Large intestine (tissue), 12 donors: ENCODE results near the gene PLEKHG4B. TPM values are rescaled to one million over a fixed set of nuclear protein-coding genes. Genes with fewer than 3 reads are reported as not detected.
"Not testable (repeated sequence)": the region's sequence is repeated elsewhere in the genome, so short reads cannot be mapped to it uniquely, and the experiment has no call there.

Source experiments
- DNase-seq, 2 donors: peaks; one replicate each; pipeline versions ENCODE4 v3.0.0 to v3.0.0-alpha.2; 2013
- H3K27ac ChIP-seq: one replicate; pipeline ENCODE4 v1.5.1; 2013; ENCODE audit warnings: low read length
- H3K27me3 ChIP-seq: 2 replicates; pipeline ENCODE4 v1.6.1; 2013; ENCODE audit warnings: low read length; ENCODE audit not compliant: control insufficient read depth, insufficient read depth
- H3K36me3 ChIP-seq: 2 replicates; pipeline ENCODE4 v1.6.1; 2013; ENCODE audit warnings: low read length; ENCODE audit not compliant: control insufficient read depth, insufficient read depth
- H3K4me1 ChIP-seq: one replicate; pipeline ENCODE4 v1.6.1; 2013; ENCODE audit warnings: low read length; ENCODE audit not compliant: control insufficient read depth, insufficient read depth
- H3K4me3 ChIP-seq: one replicate; pipeline ENCODE4 v1.5.1; 2013; ENCODE audit warnings: low read length
- H3K9me3 ChIP-seq: one replicate; pipeline ENCODE4 v1.6.1; 2013; ENCODE audit warnings: mild to moderate bottlenecking, low read depth, low read length, moderate library complexity; ENCODE audit not compliant: control insufficient read depth
- WGBS: methylation state at CpG from one replicate; pipeline ENCODE4 v1.1.5; 2013; ENCODE audit warnings: low lambda C conversion rate; ENCODE audit not compliant: insufficient coverage; 5-methylcytosine and 5-hydroxymethylcytosine counted together
- long read RNA-seq, 11 donors: transcript quantifications; one replicate each; lab custom pipeline, GENCODE V29; 2026
- polyA plus RNA-seq: library from polyadenylated mRNA; unstranded; fragments of 120-200 nt; gene quantifications from one replicate; pipeline ENCODE4 v1.2.1, GENCODE V29; 2013

Gene PLEKHG4B
- polyA plus RNA-seq = 2.0 TPM
- long read RNA-seq, donor 1 = 0 reads
- long read RNA-seq, donor 2 = 0 reads
- long read RNA-seq, donor 3 = 0 reads
- long read RNA-seq, donor 4 = 0 reads
- long read RNA-seq, donor 5 = 0 reads
- long read RNA-seq, donor 6 = 0 reads
- long read RNA-seq, donor 7, partial matches to known transcripts = 0 of 1 reads
- long read RNA-seq, donor 7, other reads (novel, unspliced or antisense) = 0 of 1 reads
- long read RNA-seq, donor 8 = 0 reads
- long read RNA-seq, donor 9 = 0 reads
- long read RNA-seq, donor 10 = 0 reads
- long read RNA-seq, donor 11 = 0 reads

GRCh38 chr5:91556-92263 lies at the start of gene PLEKHG4B:
TSS of gene PLEKHG4B (plus strand) at chr5:92168. CDS start at chr5:92232, 64 bp downstream.
- H3K27ac ChIP-seq = no peak within 1 kb of the TSS
- no peaks in the 10 kb centered on the region for H3K9me3 ChIP-seq
- H3K27me3 ChIP-seq = peaks cover 30% of the 10 kb centered on the region
- peak; percentile 11 to 27 for DNase-seq
- H3K4me3 ChIP-seq = no peak within 1 kb of the TSS
- H3K36me3 ChIP-seq = no peaks in the 10 kb centered on the region
- no CpG with 5 or more reads among the region's 57 CpGs for WGBS
- H3K4me1 ChIP-seq = no peaks in the 10 kb centered on the region

- WGBS = no CpG with 5 or more reads among the region's 6 CpGs
- DNase-seq = no peak
Measured at GRCh38 chr5:42250-42649, 49.7 kb upstream of the PLEKHG4B start.

GRCh38 chr5:48192-48591 lies 43.8 kb upstream of the PLEKHG4B start:
- Histone ChIP-seq H3K4me1 (no peaks in the 10 kb centered on the region), H3K27ac (no peak overlapping the region), H3K9me3 (peaks cover 23% of the 10 kb centered on the region), H3K27me3 (peaks cover 25% of the 10 kb centered on the region), H3K36me3 (no peaks in the 10 kb centered on the region), H3K4me3 (no peak overlapping the region)
- 36% methylated on average over 2 of the region's 2 CpGs for WGBS
- no peak for DNase-seq

More at GRCh38 chr5:42250-42649, 49.7 kb upstream of the PLEKHG4B start:
- peaks cover 17% of the 10 kb centered on the region for H3K27me3 ChIP-seq
- H3K4me3 ChIP-seq = no peak overlapping the region
- H3K27ac ChIP-seq = no peak overlapping the region
- H3K9me3 ChIP-seq = no peaks in the 10 kb centered on the region
- no peaks in the 10 kb centered on the region for H3K4me1 ChIP-seq
- no peaks in the 10 kb centered on the region for H3K36me3 ChIP-seq

- WGBS = no CpG with 5 or more reads among the region's 5 CpGs
- peaks cover 37% of the 10 kb centered on the region for H3K27me3 ChIP-seq
Measured at GRCh38 chr5:49530-49929, 42.4 kb upstream of the PLEKHG4B start.

GRCh38 chr5:49953-50544 lies 41.9 kb upstream of the PLEKHG4B start:
- Histone ChIP-seq H3K4me3 (no peak overlapping the region), H3K27ac (no peak overlapping the region), H3K9me3 (peaks cover 25% of the 10 kb centered on the region), H3K36me3 (no peaks in the 10 kb centered on the region), H3K4me1 (peaks cover 2% of the 10 kb centered on the region), H3K27me3 (peaks cover 42% of the 10 kb centered on the region)
- DNase-seq = no peak
- WGBS = no CpG with 5 or more reads among the region's 8 CpGs

More at GRCh38 chr5:49530-49929, 42.4 kb upstream of the PLEKHG4B start:
- H3K36me3 ChIP-seq, H3K27ac ChIP-seq, H3K4me1 ChIP-seq, DNase-seq, H3K4me3 ChIP-seq: not testable (repeated sequence)
- H3K9me3 ChIP-seq = peaks cover 23% of the 10 kb centered on the region

GRCh38 chr5:50724-51499 lies 41.1 kb upstream of the PLEKHG4B start:
- WGBS = 50% methylated on average over 10 of the region's 60 CpGs
- H3K9me3 ChIP-seq = peaks cover 26% of the 10 kb centered on the region
- H3K4me1 ChIP-seq = peaks cover 2% of the 10 kb centered on the region
- H3K27me3 ChIP-seq = peaks cover 49% of the 10 kb centered on the region
- no peak for DNase-seq
- no peak overlapping the region for H3K27ac ChIP-seq
- H3K4me3 ChIP-seq = no peak overlapping the region
- no peaks in the 10 kb centered on the region for H3K36me3 ChIP-seq

GRCh38 chr5:51500-51823 lies 40.5 kb upstream of the PLEKHG4B start:
- no peaks in the 10 kb centered on the region for H3K36me3 ChIP-seq
- H3K4me3 ChIP-seq = no peak overlapping the region
- WGBS = no CpG with 5 or more reads among the region's 24 CpGs
- H3K9me3 ChIP-seq = peaks cover 26% of the 10 kb centered on the region
- no peak overlapping the region for H3K27ac ChIP-seq
- peaks cover 50% of the 10 kb centered on the region for H3K27me3 ChIP-seq
- peaks cover 2% of the 10 kb centered on the region for H3K4me1 ChIP-seq
- no peak for DNase-seq

GRCh38 chr5:53381-54174 lies 38.4 kb upstream of the PLEKHG4B start:
- no peak overlapping the region for H3K27ac ChIP-seq
- no peaks in the 10 kb centered on the region for H3K36me3 ChIP-seq
- peak; percentile 18 to 37 for DNase-seq
- peaks cover 2% of the 10 kb centered on the region for H3K4me1 ChIP-seq
- H3K9me3 ChIP-seq = peaks cover 26% of the 10 kb centered on the region
- peaks cover 54% of the 10 kb centered on the region for H3K27me3 ChIP-seq
- peak overlapping the region; percentile 21 for H3K4me3 ChIP-seq
- no CpG with 5 or more reads among the region's 84 CpGs for WGBS

- Histone ChIP-seq H3K27me3 (peaks cover 54% of the 10 kb centered on the region), H3K4me1 (peaks cover 2% of the 10 kb centered on the region), H3K4me3 (peak overlapping the region; percentile 21), H3K9me3 (peaks cover 26% of the 10 kb centered on the region), H3K27ac (no peak overlapping the region), H3K36me3 (no peaks in the 10 kb centered on the region)
- no peak for DNase-seq
- WGBS = no CpG with 5 or more reads among the region's 20 CpGs
Measured at GRCh38 chr5:54175-54730, 37.7 kb upstream of the PLEKHG4B start.
